GM12864 (cell line): ENCODE measurements around the gene CDKN2A.
A peak's percentile ranks its signal among the peaks of the same experiment; 100 is the strongest.
"Not testable (repeated sequence)": the region's sequence is repeated elsewhere in the genome, so short reads cannot be mapped to it uniquely, and the experiment has no call there.

Source experiments
- DNase-seq: peaks from one replicate; pipeline ENCODE4 v3.0.0-alpha.2; 2011; ENCODE audit warnings: low read depth
- H3K4me3 ChIP-seq: 2 replicates; pipeline ENCODE4 v1.5.1; 2011; ENCODE audit warnings: mild to moderate bottlenecking, low read depth, low read length, control low read depth
- TF ChIP-seq, protein P1 (sequence below): IDR thresholded peaks from 2 replicates; pipeline ENCODE4 v1.5.1; 2011; ENCODE audit warnings: low read depth, mild to moderate bottlenecking, moderate library complexity, low read length, control low read depth, inconsistent platforms; ENCODE audit errors: missing control alignments

The CDKN2A gene

DNA sequence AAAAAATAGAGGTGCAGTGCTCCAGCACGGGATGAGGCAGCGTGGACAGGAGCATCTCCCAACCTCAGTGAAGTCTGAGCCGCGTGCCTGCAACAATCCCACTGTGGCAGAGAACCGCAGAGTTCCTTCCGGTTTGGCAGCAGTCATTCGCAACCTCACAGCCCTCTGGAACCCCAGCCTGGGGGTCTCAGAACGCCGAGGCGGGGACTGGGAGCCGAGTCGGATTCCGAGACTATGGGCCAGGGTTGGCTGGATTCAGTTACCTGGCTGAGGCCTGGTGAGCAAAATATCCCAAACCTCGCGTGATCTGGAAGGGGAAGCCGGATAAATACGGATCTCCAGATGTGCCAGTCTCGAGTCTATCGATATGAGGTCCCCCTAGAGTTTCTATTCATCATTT is 27.0 kb downstream of the CDKN2A start:
- DNase-seq = no peak
- TF ChIP-seq, protein P1, sequence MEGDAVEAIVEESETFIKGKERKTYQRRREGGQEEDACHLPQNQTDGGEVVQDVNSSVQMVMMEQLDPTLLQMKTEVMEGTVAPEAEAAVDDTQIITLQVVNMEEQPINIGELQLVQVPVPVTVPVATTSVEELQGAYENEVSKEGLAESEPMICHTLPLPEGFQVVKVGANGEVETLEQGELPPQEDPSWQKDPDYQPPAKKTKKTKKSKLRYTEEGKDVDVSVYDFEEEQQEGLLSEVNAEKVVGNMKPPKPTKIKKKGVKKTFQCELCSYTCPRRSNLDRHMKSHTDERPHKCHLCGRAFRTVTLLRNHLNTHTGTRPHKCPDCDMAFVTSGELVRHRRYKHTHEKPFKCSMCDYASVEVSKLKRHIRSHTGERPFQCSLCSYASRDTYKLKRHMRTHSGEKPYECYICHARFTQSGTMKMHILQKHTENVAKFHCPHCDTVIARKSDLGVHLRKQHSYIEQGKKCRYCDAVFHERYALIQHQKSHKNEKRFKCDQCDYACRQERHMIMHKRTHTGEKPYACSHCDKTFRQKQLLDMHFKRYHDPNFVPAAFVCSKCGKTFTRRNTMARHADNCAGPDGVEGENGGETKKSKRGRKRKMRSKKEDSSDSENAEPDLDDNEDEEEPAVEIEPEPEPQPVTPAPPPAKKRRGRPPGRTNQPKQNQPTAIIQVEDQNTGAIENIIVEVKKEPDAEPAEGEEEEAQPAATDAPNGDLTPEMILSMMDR = no peak
- no peak overlapping the region for H3K4me3 ChIP-seq

DNA sequence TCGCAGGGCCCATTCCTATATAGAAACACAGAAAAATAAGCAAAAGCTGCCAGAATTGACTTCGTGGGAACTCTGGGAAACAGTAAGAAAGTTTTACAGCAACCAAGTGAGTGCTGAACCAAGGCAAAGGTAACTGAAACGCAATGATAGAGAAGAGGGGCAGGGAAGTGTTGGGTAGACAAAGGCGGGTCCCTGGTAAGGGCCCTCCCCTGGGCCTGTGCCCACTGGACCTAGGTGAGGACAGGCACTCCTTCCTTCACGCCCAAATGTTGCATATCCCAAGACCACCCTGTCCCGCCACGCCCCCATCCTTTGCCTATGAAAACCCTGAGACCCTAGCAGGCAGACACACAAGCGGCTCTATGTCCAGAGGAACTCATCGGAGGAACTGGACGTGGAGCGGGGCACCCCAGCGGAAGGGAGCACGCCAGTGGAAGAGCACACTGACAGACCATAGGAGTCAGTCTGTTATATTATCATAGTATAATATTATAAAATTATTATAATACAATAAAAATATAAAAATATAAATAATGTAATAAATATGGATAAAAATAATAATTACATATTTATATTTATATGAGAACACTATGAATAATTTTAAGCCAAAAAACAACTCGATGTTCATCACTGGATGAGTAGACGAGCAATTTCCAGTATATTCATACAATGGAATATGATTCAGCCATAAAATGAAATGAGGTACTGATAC is 27.9 kb downstream of the CDKN2A start:
- TF ChIP-seq, protein P1 = no peak
- H3K4me3 ChIP-seq = no peak overlapping the region
- DNase-seq = no peak

DNA sequence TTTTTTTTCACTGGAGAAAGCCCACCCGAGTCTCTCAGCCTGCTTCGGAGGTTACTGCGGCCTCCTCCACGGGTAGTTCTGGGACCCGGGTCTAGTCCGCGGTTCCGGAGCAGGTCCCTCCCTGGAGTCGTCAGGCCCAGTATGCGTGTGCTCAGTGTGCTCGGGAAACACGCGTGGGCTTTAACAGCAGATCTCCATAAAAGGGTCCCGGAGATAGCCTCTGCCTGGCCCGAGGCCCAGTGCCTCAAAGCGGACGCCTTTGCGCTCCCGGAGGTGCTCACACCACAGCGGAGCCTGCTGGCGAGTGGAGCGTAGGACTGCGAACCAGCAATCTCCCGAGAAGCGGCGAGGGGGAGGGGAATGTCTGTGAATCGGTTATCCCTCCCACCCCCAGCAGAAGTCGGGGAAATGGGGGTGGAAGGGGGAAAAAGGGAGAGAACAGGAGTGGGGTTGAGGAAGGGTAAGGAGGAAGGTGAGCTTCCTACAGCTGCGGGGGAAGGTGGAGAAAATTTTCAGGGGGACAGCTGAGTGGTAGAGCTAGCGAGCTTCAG is 28.7 kb downstream of the CDKN2A start:
- DNase-seq = no peak
- TF ChIP-seq, protein P1 = peak; percentile 67
- H3K4me3 ChIP-seq = peak overlapping the region; percentile 42

DNA sequence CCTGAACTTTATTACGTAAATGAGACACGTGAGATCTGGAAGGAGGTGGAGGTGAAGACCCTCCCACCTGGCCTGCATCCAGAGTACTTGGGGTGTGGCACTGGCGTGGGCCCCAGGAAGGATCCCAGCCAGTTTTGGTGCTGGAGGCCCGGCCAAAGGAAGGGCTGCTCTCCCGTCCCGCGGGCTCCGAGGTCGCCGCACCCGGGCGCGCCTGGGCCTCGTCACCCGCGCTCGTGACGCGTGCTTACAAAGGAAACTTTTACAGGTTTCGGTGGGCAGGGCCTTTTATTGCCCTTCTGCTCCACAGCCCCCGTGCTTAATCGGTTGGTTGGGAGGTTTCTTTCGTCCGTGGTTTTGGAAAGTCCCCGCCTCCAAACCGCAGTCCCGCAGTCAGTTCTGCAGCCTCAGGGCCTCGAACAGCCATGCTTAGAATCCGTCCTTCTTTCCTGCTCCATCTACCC is 29.2 kb downstream of the CDKN2A start:
- DNase-seq = peak; percentile 22
- H3K4me3 ChIP-seq = peak overlapping the region; percentile 42

DNA sequence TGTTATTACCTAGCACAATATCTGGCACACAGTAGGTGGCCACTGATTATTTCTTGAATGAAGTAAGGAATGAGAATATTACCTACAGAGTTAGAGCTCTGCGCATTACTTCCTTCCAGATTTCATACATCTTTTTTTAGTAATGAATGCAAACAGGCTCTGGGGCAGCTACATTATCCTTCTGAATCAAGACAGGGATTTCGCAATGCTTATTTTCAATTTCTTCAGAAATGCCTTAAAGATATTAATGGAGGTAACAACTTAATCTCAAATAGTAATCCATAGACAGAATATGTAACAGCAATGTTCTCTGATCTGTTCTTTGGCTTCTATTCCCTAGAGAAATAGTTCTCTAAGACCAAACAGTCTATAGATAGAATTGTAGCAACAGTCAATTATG is 32.6 kb downstream of the CDKN2A start:
- no peak overlapping the region for H3K4me3 ChIP-seq
- TF ChIP-seq, protein P1 = no peak
- no peak for DNase-seq

More for the DNA sequence above, 29.2 kb downstream of the CDKN2A start:
- TF ChIP-seq, protein P1 = no peak

DNA sequence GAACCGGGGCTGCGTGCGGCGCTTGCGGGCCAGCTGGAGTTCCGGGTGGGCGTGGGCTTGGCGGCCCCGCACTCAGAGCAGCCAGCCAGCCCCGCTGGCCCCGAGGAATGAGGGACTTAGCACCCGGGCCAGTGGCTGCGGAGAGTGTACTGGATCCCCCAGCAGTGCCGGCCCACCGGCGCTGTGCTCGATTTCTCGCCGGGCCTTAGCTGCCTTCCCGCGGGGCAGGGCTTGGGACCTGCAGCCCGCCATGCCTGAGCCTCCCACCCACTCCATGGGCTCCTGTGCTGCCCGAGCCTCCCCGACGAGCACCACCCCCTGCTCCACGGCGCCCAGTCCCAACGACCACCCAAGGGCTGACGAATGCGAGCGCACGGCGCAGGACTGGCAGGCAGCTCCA is 34.9 kb downstream of the CDKN2A start:
- H3K4me3 ChIP-seq, DNase-seq: not testable (repeated sequence)

DNA sequence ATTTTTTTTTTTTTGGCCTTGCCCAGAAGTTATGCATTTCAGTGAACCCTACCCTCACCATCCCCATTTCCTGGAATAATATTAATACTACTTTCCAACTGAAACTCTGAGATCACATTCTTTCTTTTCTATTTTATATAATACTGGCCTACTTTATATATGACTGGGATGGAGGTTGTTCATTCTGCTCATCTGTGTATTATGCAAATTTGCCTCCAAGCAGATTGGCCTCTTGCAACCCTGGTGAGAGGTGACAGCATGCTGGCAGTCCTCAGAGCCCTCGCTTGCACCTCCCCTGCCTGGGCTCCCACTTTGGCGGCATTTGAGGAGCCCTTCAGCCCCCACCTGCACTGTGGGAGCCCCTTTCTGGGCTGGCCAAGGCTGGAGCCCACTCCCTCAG is 35.4 kb downstream of the CDKN2A start:
- no peak for DNase-seq
- TF ChIP-seq, protein P1 = no peak
- H3K4me3 ChIP-seq = no peak overlapping the region
